Peyer's patch (tissue), 4 donors: ENCODE data around the gene SULT2B1.

ENCODE experiments used
- POLR2A ChIP-seq, 2 donors: fragments of 450-650 bp; IDR thresholded peaks; one replicate each; pipeline ENCODE4 v1.5.1; 2017; ENCODE audit warnings: antibody characterized with exemption in 2 of 2, mild to moderate bottlenecking in 2 of 2, moderate library complexity in 2 of 2
- TF ChIP-seq, protein P1 (sequence below), 6 experiments: fragments of 450-650 bp in 4 of 6; fragments of 200-600 bp in 2 of 6; sonication (generic) in 1 of 6; IDR thresholded peaks; one replicate each; pipeline ENCODE4 v1.5.1; 2017 to 2019; ENCODE audit warnings: antibody characterized with exemption in 6 of 6, mild to moderate bottlenecking in 3 of 6, moderate library complexity in 1 of 6

DNA sequence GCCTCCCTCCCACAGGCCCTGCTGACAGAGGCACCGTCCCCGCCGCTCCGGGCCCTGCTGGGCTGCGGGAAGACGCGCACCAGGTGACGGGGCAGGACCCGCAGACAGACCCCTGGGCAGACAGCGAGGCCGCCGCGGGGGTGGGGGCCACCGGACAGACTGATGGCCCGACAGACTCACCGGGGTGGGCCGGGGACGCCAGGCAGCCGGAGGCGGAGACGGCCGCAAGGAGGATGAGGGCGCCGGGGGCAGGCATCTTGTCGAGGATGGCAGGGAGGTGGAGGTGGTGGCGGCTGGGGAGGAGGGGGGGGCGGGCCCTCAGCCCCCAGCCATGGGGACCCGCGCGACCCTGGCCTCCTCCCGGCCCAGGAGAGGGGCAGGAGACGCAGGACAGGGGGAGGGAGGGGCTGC, 40.6 kb upstream of the SULT2B1 start:
- TF ChIP-seq, protein P1, sequence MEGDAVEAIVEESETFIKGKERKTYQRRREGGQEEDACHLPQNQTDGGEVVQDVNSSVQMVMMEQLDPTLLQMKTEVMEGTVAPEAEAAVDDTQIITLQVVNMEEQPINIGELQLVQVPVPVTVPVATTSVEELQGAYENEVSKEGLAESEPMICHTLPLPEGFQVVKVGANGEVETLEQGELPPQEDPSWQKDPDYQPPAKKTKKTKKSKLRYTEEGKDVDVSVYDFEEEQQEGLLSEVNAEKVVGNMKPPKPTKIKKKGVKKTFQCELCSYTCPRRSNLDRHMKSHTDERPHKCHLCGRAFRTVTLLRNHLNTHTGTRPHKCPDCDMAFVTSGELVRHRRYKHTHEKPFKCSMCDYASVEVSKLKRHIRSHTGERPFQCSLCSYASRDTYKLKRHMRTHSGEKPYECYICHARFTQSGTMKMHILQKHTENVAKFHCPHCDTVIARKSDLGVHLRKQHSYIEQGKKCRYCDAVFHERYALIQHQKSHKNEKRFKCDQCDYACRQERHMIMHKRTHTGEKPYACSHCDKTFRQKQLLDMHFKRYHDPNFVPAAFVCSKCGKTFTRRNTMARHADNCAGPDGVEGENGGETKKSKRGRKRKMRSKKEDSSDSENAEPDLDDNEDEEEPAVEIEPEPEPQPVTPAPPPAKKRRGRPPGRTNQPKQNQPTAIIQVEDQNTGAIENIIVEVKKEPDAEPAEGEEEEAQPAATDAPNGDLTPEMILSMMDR (IDR thresholded peaks at IDR 0.05) = no peak
- TF ChIP-seq POLR2A (IDR thresholded peaks at IDR 0.05) = no peak
